ENCODE results near the gene TRPM4. TPM values are rescaled to one million over a fixed set of nuclear protein-coding genes. Genes with fewer than 3 reads are reported as not detected.
A peak's percentile ranks its signal among the peaks of the same experiment; 100 is the strongest.

TRPM4 gene
- polyA plus RNA-seq, 1 donor (not counting 4 experiments of a cell fraction or from before 2014, with no cell fraction given): 16.1 TPM

DNA sequence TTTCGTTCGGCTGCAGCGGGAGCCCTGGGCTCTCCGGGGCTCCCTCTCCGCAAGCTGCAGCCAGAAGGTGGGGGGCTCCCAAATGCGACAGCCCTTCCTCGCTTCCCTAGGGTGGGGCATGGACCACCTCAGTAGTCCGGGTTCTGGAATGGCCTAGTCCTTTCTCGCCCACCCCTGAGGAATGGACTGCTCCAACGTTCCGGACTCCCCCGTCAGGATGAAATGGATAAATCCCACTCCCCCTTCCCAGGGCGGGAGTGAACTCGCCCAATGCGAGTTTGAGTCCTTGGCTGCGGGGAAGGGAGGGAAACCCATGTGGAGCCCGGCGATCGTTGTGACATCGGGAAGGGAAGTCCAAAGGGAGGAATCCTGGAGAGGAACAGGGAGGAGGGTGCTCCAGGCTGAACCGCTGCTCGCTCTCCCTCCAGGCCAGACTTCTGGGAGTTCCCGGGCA, 7.9 kb upstream of the TRPM4 start:
- no peaks in the 10 kb centered on the region for H3K9me1 ChIP-seq (ENCODE audit: control insufficient read depth, extremely low read depth, insufficient read depth, low read length)
- H3K36me3 ChIP-seq (ENCODE audit: control insufficient read depth in 2 of 2, extremely low read depth in 1 of 2, insufficient read depth in 2 of 2, low read length in 2 of 2): no peaks in the 10 kb centered on the region
- FAIRE-seq (no peak), DNase-seq (ENCODE audit: low read depth, low spot score) (no peak)
- peak overlapping the region; percentile 99 for H3K4me2 ChIP-seq (ENCODE audit: control insufficient read depth, extremely low read depth, insufficient read depth, low read depth, low read length)
- H3K9ac ChIP-seq (ENCODE audit: control insufficient read depth, extremely low read depth, insufficient read depth, low read length): peak overlapping the region; percentile 85
- peaks cover 22% of the 10 kb centered on the region for H3K4me1 ChIP-seq (ENCODE audit: control insufficient read depth, extremely low read depth, insufficient read depth, low read length)
- H4K20me1 ChIP-seq (ENCODE audit: control insufficient read depth, extremely low read depth, insufficient read depth, low read length): no peaks in the 10 kb centered on the region
- H2AFZ ChIP-seq (ENCODE audit: control insufficient read depth, low read length): peak overlapping the region; percentile 94
- H3K9me3 ChIP-seq (ENCODE audit: control insufficient read depth, low read depth, low read length): no peaks in the 10 kb centered on the region
- H3K4me3 ChIP-seq (ENCODE audit: control insufficient read depth in 2 of 3, extremely low read depth in 1 of 3, insufficient read depth in 2 of 3, low read depth in 1 of 3, low read length in 3 of 3): peak overlapping the region; percentile 47 to 94 (median 84)
- H3K27me3 ChIP-seq (ENCODE audit: control insufficient read depth, extremely low read depth, insufficient read depth, low read length): no peaks in the 10 kb centered on the region
- TF ChIP-seq CTCF (optimal IDR thresholded peaks at IDR 0.05 in 1 of 3, IDR thresholded peaks at IDR 0.05 in 1 of 3, conservative IDR thresholded peaks at IDR 0.05 in 1 of 3; ENCODE audit: extremely low read depth in 1 of 3, insufficient read depth in 2 of 3, low read length in 3 of 3) (no peak), EZH2 (IDR thresholded peaks at IDR 0.05; ENCODE audit: low read length) (no peak)
- no peaks in the 10 kb centered on the region for H3K79me2 ChIP-seq (ENCODE audit: control insufficient read depth, insufficient read depth, low read length)
- dilution Hi-C loops (cut with MboI; ENCODE audit: extremely low pct_ligation_motif_present, low sequenced_read_pairs): no loop called here
- peak overlapping the region; percentile 71 for H3K27ac ChIP-seq (ENCODE audit: control insufficient read depth, insufficient read depth, low read length)

- Histone ChIP-seq H3K4me1 (ENCODE audit: control insufficient read depth, extremely low read depth, insufficient read depth, low read length) (peaks cover 22% of the 10 kb centered on the region), H3K36me3 (ENCODE audit: control insufficient read depth in 2 of 2, extremely low read depth in 1 of 2, insufficient read depth in 2 of 2, low read length in 2 of 2) (no peaks in the 10 kb centered on the region), H3K9ac (ENCODE audit: control insufficient read depth, extremely low read depth, insufficient read depth, low read length) (peak overlapping the region; percentile 85), H3K9me3 (ENCODE audit: control insufficient read depth, low read depth, low read length) (no peaks in the 10 kb centered on the region), H3K79me2 (ENCODE audit: control insufficient read depth, insufficient read depth, low read length) (no peaks in the 10 kb centered on the region), H4K20me1 (ENCODE audit: control insufficient read depth, extremely low read depth, insufficient read depth, low read length) (no peaks in the 10 kb centered on the region), H3K4me2 (ENCODE audit: control insufficient read depth, extremely low read depth, insufficient read depth, low read depth, low read length) (peak overlapping the region; percentile 99), H3K4me3 (ENCODE audit: control insufficient read depth in 2 of 3, extremely low read depth in 1 of 3, insufficient read depth in 2 of 3, low read depth in 1 of 3, low read length in 3 of 3) (peak overlapping the region; percentile 47 to 94 (median 84)), H3K27me3 (ENCODE audit: control insufficient read depth, extremely low read depth, insufficient read depth, low read length) (no peaks in the 10 kb centered on the region), H3K9me1 (ENCODE audit: control insufficient read depth, extremely low read depth, insufficient read depth, low read length) (no peaks in the 10 kb centered on the region), H3K27ac (ENCODE audit: control insufficient read depth, insufficient read depth, low read length) (peak overlapping the region; percentile 71), H2AFZ (ENCODE audit: control insufficient read depth, low read length) (peak overlapping the region; percentile 94)
- no peak for TF ChIP-seq CTCF (optimal IDR thresholded peaks at IDR 0.05 in 1 of 3, IDR thresholded peaks at IDR 0.05 in 1 of 3, conservative IDR thresholded peaks at IDR 0.05 in 1 of 3; ENCODE audit: extremely low read depth in 1 of 3, insufficient read depth in 2 of 3, low read length in 3 of 3)
- no peak for TF ChIP-seq EZH2 (IDR thresholded peaks at IDR 0.05; ENCODE audit: low read length)
- FAIRE-seq (no peak), DNase-seq (ENCODE audit: low read depth, low spot score) (no peak)
- dilution Hi-C loops (cut with MboI; ENCODE audit: extremely low pct_ligation_motif_present, low sequenced_read_pairs): no loop called here
These were observed 7.3 kb upstream of the TRPM4 start for GRCh38 chr19:49150106-49150943.
